ENCODE data around the gene RNU1-3.
"Not testable (repeated sequence)": the region's sequence is repeated elsewhere in the genome, so short reads cannot be mapped to it uniquely, and the experiment has no call there.

- TF ChIP-seq CTCF (conservative IDR thresholded peaks at IDR 0.05; ENCODE audit: low read length); EZH2phosphoT487 (IDR thresholded peaks at IDR 0.05; ENCODE audit: borderline replicate concordance, low read depth, low read length): not testable (repeated sequence)
Observed at GRCh38 chr1:16703602-16704001, 36.9 kb upstream of the RNU1-3 start.

All from OCI-LY7 (cell line).